ENCODE results near the gene LBHD2.

Gene LBHD2

GRCh38 chr14:103068351-103069073 is 15.5 kb upstream of the LBHD2 start:
- DNase-seq, result no peak

DNA sequence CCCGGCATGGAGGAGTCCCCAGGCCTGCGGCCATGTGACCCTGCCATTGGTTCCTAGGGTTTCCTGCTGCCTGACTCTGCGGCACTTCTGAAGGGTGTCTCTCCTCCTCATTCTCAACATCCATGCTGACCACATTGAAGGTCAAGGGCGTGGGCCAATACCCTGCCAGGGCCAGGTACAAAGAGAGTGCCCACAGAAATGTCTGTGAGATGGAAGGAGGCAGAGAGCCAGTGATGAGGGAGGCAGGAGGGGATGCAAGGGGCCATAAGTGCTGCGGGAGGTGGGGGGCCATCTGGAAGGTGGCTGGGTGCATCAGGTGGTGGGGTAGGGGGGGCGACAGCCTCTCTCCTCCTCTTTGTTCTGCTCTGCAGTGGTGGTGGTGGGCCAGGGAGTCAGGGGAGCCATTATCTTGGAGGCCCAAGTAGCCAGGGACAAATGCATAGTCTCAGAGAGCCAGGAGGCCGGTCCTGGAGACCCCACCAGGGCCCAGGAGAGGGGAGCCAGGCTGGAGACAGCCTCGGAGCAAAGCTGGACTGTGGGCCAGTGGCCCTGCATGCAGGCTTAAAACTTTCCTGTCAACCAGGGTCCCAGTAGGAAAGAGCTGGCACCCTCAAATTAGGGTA is 13.6 kb upstream of the LBHD2 start:
- no peak for DNase-seq

DNA sequence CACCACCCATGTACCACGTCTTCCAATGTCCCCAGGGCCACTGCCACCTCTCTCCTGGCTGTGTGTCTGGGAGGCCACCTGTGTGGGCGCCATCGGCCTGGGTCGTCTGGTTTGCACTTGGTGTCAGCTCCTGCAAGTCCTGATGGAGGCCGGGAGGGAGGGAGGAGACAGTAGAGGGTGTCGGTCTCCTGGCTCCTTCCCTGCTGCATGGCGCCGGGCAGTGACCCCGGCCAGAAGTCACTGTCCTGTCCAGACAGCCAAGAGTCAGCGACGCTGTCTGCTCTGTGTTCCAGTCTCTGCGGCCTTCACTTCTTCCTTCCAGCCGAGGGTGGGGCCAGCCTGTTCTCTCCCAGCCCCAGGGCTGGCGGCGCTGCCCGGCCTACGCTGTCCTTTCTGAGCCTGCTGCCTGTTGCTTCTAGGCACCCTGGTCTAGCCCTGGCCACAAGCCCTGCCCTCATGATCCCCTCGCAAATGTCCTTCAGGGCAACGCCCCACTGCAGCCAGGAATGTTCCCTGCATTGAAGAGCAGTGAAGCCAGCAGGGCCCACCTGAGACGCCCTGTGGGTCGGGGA is 13.0 kb upstream of the LBHD2 start:
- DNase-seq, result no peak

DNA sequence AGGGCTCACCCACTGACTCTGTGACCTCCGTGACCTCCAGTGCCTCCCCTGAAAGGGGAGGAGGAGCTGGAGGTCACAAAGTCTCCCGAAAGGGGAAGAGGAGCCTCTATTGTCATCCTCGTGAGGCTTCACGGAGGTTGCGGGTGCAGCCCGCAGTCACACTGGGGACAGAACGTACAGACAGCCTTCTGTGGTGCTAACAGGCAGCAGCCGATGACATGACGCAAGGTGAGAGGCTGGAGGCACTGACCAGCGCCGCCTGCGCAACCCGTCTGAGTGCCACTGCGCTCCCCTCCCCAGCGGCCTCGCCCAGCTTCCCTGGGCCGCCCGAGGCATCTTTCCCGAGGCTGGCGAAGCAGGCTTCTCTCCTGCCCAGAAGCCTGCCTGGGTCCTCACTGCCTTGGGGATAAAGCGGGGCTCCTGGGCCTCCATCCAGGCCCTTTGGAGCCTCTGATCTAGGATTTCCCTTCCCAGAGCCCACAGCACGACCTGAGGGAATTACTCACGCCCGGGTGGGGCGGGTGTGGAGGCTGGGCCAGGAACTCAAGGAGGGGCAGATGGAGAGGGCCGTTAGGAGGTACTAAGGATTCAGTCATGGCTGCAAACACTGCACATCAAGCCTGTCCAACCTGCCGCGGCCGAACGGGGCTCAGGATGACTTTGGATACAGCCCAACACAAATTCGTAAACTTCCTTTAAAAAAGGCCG is 12.3 kb upstream of the LBHD2 start:
- no peak for DNase-seq

- peak in 1 of 3 experiments; percentile 7 for DNase-seq
Measured at GRCh38 chr14:103072595-103073366, 11.2 kb upstream of the LBHD2 start.

DNA sequence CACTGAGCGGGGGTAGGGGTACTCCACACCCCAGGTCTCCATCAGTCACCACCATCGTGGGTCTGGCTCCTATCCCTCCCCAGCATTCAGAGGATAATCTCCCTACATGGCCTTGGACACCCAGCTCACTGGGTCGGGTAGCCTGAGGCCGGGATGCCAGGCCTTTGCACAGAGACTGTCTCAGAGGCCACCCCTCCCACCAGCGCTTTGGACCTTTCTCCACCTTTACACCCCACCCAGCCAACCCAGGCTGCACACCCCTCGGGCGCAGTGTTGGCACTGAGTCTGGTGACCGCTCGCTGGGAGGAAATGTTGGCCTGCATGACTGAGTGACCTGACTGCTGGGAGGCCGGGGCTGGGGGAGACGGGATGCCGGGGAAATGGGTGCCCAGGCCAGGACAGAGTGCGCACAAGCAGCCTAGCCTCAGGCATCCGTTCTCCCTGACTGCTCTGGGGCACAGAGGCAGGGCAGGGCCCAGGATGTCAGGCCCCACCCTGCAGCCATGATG is 10.6 kb upstream of the LBHD2 start:
- no peak for DNase-seq

DNA sequence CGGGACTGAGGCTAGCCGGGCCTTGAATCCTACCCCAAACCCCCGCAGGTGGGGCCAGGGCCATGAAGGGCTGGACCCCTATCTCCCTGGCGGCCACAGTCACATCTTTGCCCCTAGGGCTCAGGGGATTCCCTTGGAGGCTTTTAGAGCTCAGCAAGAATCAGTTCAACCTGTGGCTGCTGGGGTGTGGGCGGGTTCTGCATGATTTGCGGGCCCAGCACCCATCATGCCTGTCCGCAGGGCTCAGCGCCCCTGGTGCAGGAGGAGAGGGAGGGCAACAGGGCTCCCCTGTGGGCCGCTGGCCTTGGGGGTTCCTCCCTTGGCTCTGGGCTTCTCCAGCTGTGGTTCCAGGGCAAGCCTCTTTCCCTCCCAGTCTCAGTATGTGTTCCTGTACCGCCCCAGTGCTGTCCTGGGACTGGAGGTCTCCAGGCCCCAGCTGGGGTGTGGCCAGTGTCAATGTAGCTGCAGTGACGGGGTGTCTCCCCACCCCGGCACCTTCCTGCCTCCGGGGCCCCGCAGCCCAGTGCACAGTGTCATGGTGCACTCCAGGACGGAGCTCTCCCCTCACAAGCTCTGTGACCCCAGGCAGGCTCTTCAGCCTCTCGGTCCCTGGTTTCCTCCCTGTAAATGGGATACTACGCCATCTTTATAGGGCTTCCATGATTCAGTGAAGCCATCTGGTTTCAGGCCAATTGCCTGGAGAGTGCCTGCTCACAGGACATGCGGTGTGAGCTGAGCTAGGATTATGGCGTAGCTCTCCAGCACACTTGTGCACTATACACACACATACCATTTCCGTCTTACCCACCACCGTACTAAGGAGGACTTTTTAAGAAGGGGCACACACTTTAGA is 9.9 kb upstream of the LBHD2 start:
- no peak for DNase-seq

DNA sequence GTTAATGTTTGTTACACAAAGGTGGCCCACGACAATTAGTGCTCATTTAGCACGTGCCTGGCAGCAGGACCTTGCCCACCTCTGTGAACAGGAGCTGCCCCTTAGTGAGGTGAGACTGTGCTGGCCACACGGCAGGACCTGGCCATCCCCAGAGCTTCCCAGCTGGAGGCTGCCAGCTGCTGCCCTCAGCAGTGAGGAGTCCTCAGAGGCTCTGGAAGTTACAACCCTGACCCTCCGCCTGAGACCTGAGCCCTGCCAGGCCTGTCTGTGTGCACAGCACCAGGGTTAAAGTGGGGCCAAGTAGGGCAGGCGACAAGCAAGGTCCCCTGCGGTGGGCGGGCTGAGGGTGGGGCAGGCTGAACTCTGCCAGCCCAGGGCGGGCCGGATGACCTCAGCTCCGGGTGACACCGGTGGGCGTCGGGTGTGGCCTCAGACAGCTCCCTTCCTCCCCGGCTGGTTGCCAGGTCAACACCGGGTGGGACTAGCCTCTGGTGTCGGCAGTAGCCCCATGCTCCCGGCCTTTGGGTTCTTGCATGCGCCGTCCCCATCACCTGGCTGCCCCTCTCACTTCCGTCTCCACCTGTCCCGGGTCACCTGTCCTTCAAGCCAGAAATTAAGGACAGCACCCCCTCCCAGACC is 9.2 kb upstream of the LBHD2 start:
- DNase-seq, result peak in 2 of 3 experiments; percentile 48 to 69

GRCh38 chr14:103078420-103078749 is 5.6 kb upstream of the LBHD2 start:
- peak; percentile 71 to 92 (median 91) for DNase-seq

DNA sequence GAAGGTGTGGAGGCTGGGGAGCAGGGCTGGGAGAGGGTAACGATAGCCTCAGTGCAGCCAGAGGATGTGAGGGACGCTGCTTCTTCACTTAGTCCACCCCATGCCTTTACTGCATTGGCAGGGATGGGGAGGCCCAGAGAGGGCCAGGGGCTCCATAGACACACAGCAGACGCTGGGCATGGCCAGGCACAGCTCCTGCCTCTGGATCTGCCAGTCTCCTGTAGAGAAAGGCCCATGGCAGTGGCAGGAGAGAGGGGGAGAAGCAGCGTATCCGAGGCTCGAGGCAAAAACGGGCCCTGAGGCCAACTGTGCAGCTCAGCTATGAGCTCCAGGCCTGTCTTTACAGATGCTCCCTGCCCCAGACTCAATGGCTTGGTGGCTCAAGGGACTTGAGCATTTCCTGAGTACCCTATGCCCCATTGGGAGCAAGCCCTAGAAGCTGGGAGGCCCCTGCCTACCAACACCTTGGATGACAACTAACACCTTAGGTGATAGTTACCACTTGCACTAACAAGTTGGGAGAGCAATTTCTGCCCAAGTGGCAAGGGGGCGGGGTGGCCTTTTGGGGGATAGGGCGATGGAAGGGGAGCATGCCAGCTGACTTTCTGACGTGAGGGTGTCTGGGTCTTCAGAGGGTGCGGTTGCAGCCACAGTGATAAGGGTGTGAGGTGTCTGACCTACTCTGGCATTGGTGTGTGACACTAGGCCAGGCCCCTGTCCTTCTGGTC is 5.0 kb upstream of the LBHD2 start:
- no peak for DNase-seq

DNA sequence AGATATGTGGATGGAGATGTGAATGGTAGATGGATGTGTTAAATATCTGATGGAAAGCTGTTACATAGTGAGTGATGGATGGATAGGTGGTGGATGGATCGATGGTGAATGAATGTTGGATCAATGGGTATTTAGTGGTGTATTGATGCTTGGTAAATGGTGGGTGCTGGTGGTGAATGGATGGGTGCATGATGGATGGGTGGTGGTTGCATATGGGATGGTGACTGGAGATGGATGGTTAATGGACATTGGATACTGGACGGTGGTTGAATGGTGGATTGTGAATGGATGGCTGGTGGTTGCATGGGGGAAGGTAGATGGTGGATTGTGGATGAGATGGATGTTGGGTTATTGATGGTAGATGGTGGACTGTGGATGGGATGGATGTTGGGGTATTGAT is 2.1 kb upstream of the LBHD2 start:
- no peak for DNase-seq

DNA sequence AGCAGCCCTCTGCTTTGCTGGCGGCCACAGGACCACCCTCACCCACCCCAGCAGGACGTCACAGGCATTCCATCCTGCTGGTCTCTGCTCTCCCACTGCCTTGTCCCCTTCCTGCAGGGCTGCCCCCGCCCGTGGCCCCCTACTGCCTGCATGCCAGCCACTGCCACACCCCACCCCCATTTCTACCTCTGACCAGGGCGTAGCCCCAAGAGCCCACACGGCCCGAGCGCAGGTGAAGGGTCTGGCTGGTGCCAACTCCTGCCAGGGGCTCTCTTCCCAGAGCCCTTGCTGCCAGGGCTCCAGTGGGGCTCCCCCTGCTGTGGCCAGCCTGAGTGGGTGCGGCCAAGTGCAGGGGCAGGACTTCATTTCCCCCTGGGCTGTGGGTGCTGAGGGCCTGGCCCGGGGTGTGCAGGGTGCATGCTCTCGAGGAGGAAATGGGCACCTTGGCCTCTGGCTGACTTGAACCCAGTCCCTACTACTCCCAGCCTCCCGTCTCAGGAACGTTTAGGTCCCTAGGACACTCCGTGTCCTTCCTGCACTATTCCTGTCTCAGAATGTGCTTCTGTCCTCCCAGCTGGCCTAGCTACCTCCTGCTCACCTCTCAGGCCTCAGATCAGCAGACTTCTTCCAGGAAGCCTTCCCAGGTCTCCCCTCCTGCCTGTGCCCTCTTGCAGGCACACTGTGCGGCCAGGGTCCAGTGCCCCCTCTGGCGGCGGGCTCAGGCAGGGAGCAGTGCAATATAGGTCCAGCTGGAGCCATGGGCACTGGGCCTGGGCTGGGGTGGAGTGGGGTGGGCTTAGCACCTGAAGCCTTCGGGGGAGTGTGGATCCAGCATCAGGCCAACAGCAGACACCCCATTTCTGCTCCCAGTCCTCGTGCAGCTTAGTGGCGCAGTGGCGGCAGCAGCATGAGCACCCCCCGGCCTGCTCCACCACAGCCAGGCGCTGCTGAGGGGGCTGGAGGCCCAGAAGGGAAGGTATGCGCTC is 1.4 kb downstream of the LBHD2 start:
- DNase-seq, result no peak

- DNase-seq, result no peak
Measured at GRCh38 chr14:103086771-103087342, 2.8 kb downstream of the LBHD2 start.

DNA sequence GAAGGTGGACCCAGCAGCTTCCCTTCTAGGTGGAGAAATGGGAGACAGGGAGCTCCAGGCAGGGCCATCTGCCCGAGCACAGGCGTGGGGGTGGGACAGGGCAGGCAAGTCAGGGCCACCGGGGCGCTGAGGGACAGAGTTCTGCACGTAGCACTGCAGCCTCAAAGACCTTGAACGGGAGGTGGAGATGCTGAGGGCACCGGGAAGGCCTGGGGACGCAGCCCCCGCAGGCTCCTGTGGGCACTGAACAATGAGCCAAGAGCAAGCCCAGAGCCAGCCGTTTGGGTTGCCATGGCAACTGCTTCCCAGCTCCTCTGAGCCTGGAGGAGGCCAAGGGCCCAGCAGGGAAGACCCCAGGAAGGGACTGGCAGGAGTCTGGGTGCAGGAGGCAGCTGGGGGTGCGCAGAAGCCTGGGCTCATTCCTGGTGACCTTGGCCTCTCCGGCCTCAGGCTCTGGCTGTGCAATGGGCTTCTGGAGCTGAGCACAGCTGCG is 3.4 kb downstream of the LBHD2 start:
- DNase-seq, result peak in 2 of 3 experiments; percentile 42 to 72

- no peak for DNase-seq
Measured at GRCh38 chr14:103088921-103089320, 4.9 kb downstream of the LBHD2 start.

DNA sequence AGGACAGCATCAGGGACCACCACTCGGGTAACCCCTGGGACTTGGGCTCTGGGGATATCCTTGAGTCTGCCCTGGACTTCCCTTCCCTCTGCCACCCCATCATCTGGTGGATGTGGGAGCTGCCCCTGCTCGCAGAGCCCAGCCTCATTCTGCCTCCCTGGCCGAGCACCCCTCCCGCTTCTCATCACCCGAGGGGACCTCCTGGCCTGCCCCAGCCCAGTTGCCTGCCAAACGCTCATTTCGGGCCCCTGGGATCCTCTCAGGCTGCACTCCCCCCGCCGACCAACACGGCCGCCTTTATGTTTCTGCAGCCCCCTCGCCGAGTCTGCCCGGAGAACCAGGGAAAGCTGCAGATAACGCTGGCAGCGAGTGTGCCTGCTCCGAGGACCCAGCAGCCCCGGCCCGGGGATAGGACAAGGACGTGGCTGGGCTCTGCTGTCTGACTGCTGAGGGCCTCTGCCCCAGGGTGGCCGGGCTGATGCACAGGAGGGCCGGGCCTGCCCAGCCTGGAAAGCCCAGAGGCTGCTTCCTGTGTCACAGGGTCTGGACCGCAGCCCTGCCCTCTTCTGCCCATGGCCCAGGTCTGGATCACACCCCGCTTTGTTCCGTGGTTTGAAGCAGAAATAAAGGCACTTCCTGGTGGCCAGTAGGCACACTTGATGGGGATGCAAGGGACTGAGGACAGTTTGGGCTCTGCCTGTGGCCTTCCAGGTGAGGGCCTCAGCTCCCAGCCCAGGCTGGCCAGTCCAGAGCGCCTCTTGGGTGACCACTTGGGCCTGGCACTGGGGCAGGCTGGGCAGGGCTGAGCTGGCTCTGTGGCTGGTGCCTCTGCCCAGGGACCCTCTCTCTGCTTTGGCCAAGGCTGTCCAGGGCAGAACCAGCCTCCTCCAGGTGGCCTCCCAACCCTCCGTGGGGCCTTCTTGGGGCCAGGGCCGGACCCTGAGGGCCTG is 5.7 kb downstream of the LBHD2 start:
- no peak for DNase-seq

GRCh38 chr14:103090481-103091020 is 6.5 kb downstream of the LBHD2 start:
- DNase-seq, result no peak

All from NCI-H1417 (cell line).